Naive B cell (primary cell): Measurements from ENCODE around the gene C4A. TPM values are rescaled to one million over a fixed set of nuclear protein-coding genes. Genes with fewer than 3 reads are reported as not detected.
A peak's percentile ranks its signal among the peaks of the same experiment; 100 is the strongest.
"Not testable (repeated sequence)": the region's sequence is repeated elsewhere in the genome, so short reads cannot be mapped to it uniquely, and the experiment has no call there.

Source experiments
- ATAC-seq, 2 donors: fragments of 150-1000 bp; cut with Tn5 transposase; 2 replicates each; pipeline ENCODE4 v1.10.0; 2021; ENCODE audit warnings: low read depth in 2 of 2, mild to moderate bottlenecking in 2 of 2, moderate library complexity in 2 of 2
- DNase-seq: peaks from one replicate; pipeline ENCODE4 v3.0.0; 2022
- H3K27ac Mint-ChIP-seq, 6 donors: one replicate each; pipeline ENCODE4 v1.8.0; 2020 to 2022; ENCODE audit warnings: mild to moderate bottlenecking in 6 of 6, mixed read lengths in 6 of 6, moderate library complexity in 5 of 6, inconsistent platforms in 2 of 6
- H3K27me3 Mint-ChIP-seq, 3 donors: one replicate each; pipeline ENCODE4 v1.8.0; 2021 to 2022; ENCODE audit warnings: mixed read lengths in 3 of 3, mild to moderate bottlenecking in 1 of 3
- H3K36me3 Mint-ChIP-seq, 2 donors: one replicate each; pipeline ENCODE4 v1.8.0; 2020 to 2022; ENCODE audit warnings: mixed read lengths in 2 of 2, inconsistent platforms in 1 of 2, mild to moderate bottlenecking in 1 of 2
- H3K4me1 Mint-ChIP-seq, 3 donors: one replicate each; pipeline ENCODE4 v1.8.0; 2020 to 2022; ENCODE audit warnings: mixed read lengths in 3 of 3, inconsistent platforms in 1 of 3, mild to moderate bottlenecking in 1 of 3, moderate library complexity in 1 of 3
- H3K4me3 Mint-ChIP-seq, 8 donors: one replicate each; pipeline ENCODE4 v1.8.0; 2020 to 2022; ENCODE audit warnings: mild to moderate bottlenecking in 8 of 8, mixed read lengths in 8 of 8, moderate library complexity in 8 of 8, inconsistent platforms in 2 of 8
- H3K9me3 Mint-ChIP-seq, 7 donors: one replicate each; pipeline ENCODE4 v1.8.0; 2020 to 2022; ENCODE audit warnings: mixed read lengths in 7 of 7, mild to moderate bottlenecking in 5 of 7, inconsistent platforms in 2 of 7, moderate library complexity in 1 of 7
- polyA plus RNA-seq, 6 donors: library from polyadenylated mRNA; unstranded; fragments of 300-500 nt; fragmentation: Illumina TruSeq; gene quantifications; one replicate each; pipeline ENCODE4 v1.2.3, GENCODE V29; 2021; ENCODE audit warnings: low read depth in 6 of 6

Gene C4A
- polyA plus RNA-seq, 6 donors from 2014 or later: 0.27 to 0.54 (median 0.29) TPM; not detected in 3

DNA sequence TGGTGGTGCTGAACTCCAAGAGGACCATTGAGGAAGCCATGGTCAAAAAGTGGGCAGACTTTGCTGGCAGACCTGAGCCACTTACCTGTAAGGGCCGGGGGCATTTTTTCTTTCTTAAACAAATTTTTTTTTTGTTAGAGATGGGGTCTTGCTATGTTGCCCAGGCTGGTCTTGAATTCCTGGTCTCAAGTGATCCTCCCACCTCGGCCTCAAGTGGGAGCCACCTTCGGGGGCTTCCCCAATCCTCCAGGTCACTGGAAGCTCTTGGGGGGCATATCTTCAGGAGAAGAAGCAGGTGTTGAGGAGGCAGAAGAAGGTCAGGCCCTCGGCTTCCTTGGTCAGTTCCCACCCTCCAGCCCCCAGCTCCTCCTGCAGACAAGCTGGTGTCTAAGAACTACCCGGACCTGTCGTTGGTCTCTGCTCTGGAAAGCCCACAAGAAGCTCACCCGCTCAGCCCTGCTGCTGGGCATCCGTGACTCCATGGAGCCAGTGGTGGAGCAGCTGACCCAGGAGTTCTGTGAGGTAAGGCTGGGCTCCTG, 24.2 kb downstream of the C4A start:
- not testable (repeated sequence) for H3K4me3 Mint-ChIP-seq, ATAC-seq, DNase-seq, H3K36me3 Mint-ChIP-seq, H3K27ac Mint-ChIP-seq, H3K4me1 Mint-ChIP-seq, H3K9me3 Mint-ChIP-seq, H3K27me3 Mint-ChIP-seq

DNA sequence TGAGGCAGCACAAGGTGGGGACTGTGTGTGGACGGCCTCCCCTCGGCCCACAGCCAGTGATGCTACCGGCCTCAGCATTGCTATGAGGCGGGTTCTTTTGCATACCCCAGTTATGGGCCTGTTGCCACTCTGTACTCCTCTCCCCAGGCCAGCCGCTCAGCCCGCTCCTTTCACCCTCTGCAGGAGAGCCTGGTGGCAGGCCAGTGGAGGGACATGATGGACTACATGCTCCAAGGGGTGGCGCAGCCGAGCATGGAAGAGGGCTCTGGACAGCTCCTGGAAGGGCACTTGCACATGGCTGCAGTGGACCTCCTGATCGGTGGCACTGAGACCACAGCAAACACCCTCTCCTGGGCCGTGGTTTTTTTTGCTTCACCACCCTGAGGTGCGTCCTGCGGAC, 25.2 kb downstream of the C4A start:
- ATAC-seq, H3K4me1 Mint-ChIP-seq: not testable (repeated sequence)

GRCh38 chr6:32008037-32008436, 26.2 kb downstream of the C4A start:
- not testable (repeated sequence) for H3K4me1 Mint-ChIP-seq, H3K4me3 Mint-ChIP-seq, DNase-seq

More for the DNA sequence above, 25.2 kb downstream of the C4A start:
- DNase-seq, H3K4me3 Mint-ChIP-seq, H3K36me3 Mint-ChIP-seq, H3K27me3 Mint-ChIP-seq, H3K9me3 Mint-ChIP-seq, H3K27ac Mint-ChIP-seq: not testable (repeated sequence)

DNA sequence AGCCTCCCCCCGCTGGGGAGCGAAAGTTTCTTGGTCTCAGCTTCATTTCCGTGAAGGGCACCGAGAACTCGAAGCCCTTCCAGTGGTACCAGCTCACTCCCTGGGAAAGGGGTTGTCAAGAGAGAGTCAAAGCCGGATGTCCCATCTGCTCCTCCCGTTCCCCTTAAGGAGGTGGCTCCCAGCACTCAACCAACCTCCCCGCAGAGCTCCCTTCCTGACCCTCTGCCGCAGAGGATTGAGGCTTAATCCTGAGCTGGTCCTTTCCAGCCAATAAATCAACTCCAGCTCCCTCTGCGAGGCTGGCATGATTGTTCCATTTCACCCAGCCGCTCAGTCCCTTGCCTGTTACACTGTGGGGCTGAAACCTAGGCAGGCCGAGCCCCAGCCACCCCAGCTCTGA, 26.8 kb downstream of the C4A start:
- not testable (repeated sequence) for H3K9me3 Mint-ChIP-seq, H3K36me3 Mint-ChIP-seq, H3K27me3 Mint-ChIP-seq, H3K4me3 Mint-ChIP-seq, DNase-seq, H3K4me1 Mint-ChIP-seq, ATAC-seq
- peak overlapping the region in 1 of 6 donors; percentile 73 for H3K27ac Mint-ChIP-seq

More at GRCh38 chr6:32008037-32008436, 26.2 kb downstream of the C4A start:
- not testable (repeated sequence) for ATAC-seq, H3K9me3 Mint-ChIP-seq, H3K36me3 Mint-ChIP-seq, H3K27ac Mint-ChIP-seq, H3K27me3 Mint-ChIP-seq

- ATAC-seq, H3K9me3 Mint-ChIP-seq, H3K4me3 Mint-ChIP-seq, H3K27me3 Mint-ChIP-seq, H3K36me3 Mint-ChIP-seq, H3K4me1 Mint-ChIP-seq, DNase-seq, H3K27ac Mint-ChIP-seq: not testable (repeated sequence)
Observed at GRCh38 chr6:32009537-32009936, 27.7 kb downstream of the C4A start.

GRCh38 chr6:32010856-32011530, 29.1 kb downstream of the C4A start:
- not testable (repeated sequence) for DNase-seq, H3K27me3 Mint-ChIP-seq, H3K36me3 Mint-ChIP-seq, ATAC-seq, H3K4me1 Mint-ChIP-seq, H3K9me3 Mint-ChIP-seq, H3K4me3 Mint-ChIP-seq
- H3K27ac Mint-ChIP-seq: peak overlapping the region in 1 of 6 donors; percentile 47

- not testable (repeated sequence) for H3K27ac Mint-ChIP-seq, H3K9me3 Mint-ChIP-seq, H3K4me1 Mint-ChIP-seq, ATAC-seq, H3K27me3 Mint-ChIP-seq, H3K36me3 Mint-ChIP-seq, H3K4me3 Mint-ChIP-seq, DNase-seq
Observed at GRCh38 chr6:32012941-32013617, 31.2 kb downstream of the C4A start.

GRCh38 chr6:32013738-32014137, 31.9 kb downstream of the C4A start:
- ATAC-seq, H3K27me3 Mint-ChIP-seq, H3K4me3 Mint-ChIP-seq, H3K9me3 Mint-ChIP-seq, H3K36me3 Mint-ChIP-seq, H3K4me1 Mint-ChIP-seq, DNase-seq, H3K27ac Mint-ChIP-seq: not testable (repeated sequence)

DNA sequence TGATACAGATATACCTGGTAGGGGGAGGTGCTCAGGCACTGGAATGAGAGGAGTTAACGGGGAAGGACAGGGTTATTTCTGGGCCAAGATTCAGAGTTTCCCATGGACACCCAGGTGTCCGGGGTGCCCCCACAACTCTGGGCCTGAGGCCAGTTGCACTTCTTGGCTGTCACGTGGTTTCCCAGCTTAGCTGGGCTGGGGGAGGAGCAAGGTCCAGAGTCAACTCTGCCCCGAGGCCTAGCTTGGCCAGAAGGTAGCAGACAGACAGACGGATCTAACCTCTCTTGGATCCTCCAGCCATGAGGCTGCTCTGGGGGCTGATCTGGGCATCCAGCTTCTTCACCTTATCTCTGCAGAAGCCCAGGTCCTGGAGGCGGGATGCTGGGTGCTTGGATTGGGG, 32.7 kb downstream of the C4A start, which contains the start of gene C4B:
Gene C4B, plus strand, starts transcription at position 249 of the 400 bp plus-strand sequence. Its CDS starts 51 bp downstream, at position 300.
- ATAC-seq, H3K27ac Mint-ChIP-seq, H3K27me3 Mint-ChIP-seq, H3K9me3 Mint-ChIP-seq, H3K4me1 Mint-ChIP-seq, DNase-seq, H3K36me3 Mint-ChIP-seq, H3K4me3 Mint-ChIP-seq: not testable (repeated sequence)

GRCh38 chr6:32022100-32022499, 40.2 kb downstream of the C4A start:
- not testable (repeated sequence) for H3K27ac Mint-ChIP-seq, H3K27me3 Mint-ChIP-seq, H3K4me1 Mint-ChIP-seq, H3K4me3 Mint-ChIP-seq, H3K9me3 Mint-ChIP-seq, H3K36me3 Mint-ChIP-seq, DNase-seq
- ATAC-seq: peak in 1 of 2 donors; percentile 43

DNA sequence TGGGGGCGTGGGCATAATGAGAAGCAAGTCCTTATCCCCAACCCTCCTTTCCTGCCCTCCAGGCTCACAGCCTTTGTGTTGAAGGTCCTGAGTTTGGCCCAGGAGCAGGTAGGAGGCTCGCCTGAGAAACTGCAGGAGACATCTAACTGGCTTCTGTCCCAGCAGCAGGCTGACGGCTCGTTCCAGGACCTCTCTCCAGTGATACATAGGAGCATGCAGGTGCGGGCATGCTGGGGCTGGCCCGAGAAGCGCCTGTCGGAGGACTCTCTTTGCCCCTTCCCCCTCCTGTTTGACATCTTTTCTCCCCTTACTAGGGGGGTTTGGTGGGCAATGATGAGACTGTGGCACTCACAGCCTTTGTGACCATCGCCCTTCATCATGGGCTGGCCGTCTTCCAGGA, 46.8 kb downstream of the C4A start:
- DNase-seq, H3K9me3 Mint-ChIP-seq, ATAC-seq, H3K36me3 Mint-ChIP-seq, H3K27me3 Mint-ChIP-seq, H3K27ac Mint-ChIP-seq, H3K4me1 Mint-ChIP-seq, H3K4me3 Mint-ChIP-seq: not testable (repeated sequence)

GRCh38 chr6:32029553-32029952, 47.7 kb downstream of the C4A start:
- not testable (repeated sequence) for H3K4me1 Mint-ChIP-seq, H3K4me3 Mint-ChIP-seq, ATAC-seq, DNase-seq, H3K9me3 Mint-ChIP-seq, H3K27me3 Mint-ChIP-seq, H3K27ac Mint-ChIP-seq, H3K36me3 Mint-ChIP-seq

DNA sequence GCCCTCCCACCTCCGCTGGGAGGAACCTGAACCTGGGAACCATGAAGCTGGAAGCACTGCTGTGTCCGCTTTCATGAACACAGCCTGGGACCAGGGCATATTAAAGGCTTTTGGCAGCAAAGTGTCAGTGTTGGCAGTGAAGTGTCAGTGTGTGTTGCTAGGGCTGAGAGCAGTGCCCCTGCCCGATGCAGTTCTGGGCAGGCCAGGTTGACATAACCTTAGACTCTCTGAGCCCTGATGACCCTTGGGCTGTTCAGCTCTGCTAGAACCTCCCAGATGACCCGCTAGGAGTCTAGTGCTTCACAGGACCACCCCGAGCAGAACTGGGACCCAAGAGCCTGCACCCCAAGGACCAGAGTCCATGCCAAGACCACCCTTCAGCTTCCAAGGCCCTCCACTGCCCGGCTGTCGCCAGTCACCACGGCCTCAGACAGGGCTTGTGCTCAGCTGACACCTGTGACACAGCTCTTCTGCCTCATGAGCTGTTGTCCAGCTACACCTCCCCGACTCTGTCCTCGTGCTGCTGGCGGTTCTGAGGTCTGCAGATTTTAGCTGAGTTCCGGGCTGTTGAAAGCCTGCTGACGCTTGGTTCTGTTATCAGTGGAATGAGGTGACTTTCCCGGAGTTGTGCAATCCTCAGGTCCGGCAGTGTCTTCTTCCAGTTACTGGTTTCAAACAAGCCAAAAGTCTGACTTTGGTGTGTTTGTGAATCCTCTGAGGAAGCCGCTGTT, 53.6 kb downstream of the C4A start:
- DNase-seq, ATAC-seq, H3K36me3 Mint-ChIP-seq, H3K9me3 Mint-ChIP-seq, H3K4me1 Mint-ChIP-seq, H3K27me3 Mint-ChIP-seq, H3K27ac Mint-ChIP-seq, H3K4me3 Mint-ChIP-seq: not testable (repeated sequence)

- not testable (repeated sequence) for H3K36me3 Mint-ChIP-seq, H3K4me3 Mint-ChIP-seq, ATAC-seq, H3K9me3 Mint-ChIP-seq, DNase-seq, H3K4me1 Mint-ChIP-seq, H3K27me3 Mint-ChIP-seq
- H3K27ac Mint-ChIP-seq: peak overlapping the region in 1 of 6 donors; percentile 62
Observed at GRCh38 chr6:32037136-32037535, 55.3 kb downstream of the C4A start.
